Keratinocyte (primary cell): Measurements from ENCODE around the gene EIF3B. TPM values are rescaled to one million over a fixed set of nuclear protein-coding genes. Genes with fewer than 3 reads are reported as not detected.

Experiments
- DNase-seq: peaks from one replicate; pipeline ENCODE4 v3.0.0-alpha.2; 2011; ENCODE audit warnings: low read depth, missing footprints, low spot score
- FAIRE-seq: peaks from 2 replicates; lab custom pipeline; 2011; peaks lifted over from hg19 to GRCh38; lab: Jason Lieb, UNC
- H2AFZ ChIP-seq: 2 replicates; pipeline ENCODE4 v1.6.0; 2012; ENCODE audit warnings: low read length, control low read depth, inconsistent platforms; ENCODE audit not compliant: control insufficient read depth
- H3K27ac ChIP-seq: 2 replicates; pipeline ENCODE4 v1.5.1; 2011; ENCODE audit warnings: low read length; ENCODE audit not compliant: control insufficient read depth, insufficient read depth
- H3K27me3 ChIP-seq: 3 replicates; pipeline ENCODE4 v1.6.0; 2011; ENCODE audit warnings: low read length; ENCODE audit not compliant: control insufficient read depth, insufficient read depth; ENCODE audit errors: extremely low read depth
- H3K36me3 ChIP-seq, 2 experiments: 2 replicates in 1 of 2; 3 replicates in 1 of 2; pipeline ENCODE4 v1.5.1; 2011; ENCODE audit warnings: low read length in 2 of 2, mild to moderate bottlenecking in 1 of 2; ENCODE audit not compliant: control insufficient read depth in 2 of 2, insufficient read depth in 2 of 2; ENCODE audit errors: extremely low read depth in 1 of 2
- H3K4me1 ChIP-seq: 3 replicates; pipeline ENCODE4 v1.5.1; 2011; ENCODE audit warnings: low read length; ENCODE audit not compliant: control insufficient read depth, insufficient read depth; ENCODE audit errors: extremely low read depth
- H3K4me2 ChIP-seq: 3 replicates; pipeline ENCODE4 v1.6.0; 2011; ENCODE audit warnings: low read depth, low read length; ENCODE audit not compliant: control insufficient read depth, insufficient read depth; ENCODE audit errors: extremely low read depth
- H3K4me3 ChIP-seq, 3 experiments: fragments of 200-600 bp in 1 of 3; sonication (generic) in 1 of 3; 2 replicates in 2 of 3; 3 replicates in 1 of 3; pipeline ENCODE4 v1.5.1; 2011 to 2016; ENCODE audit warnings: low read length in 3 of 3, mild to moderate bottlenecking in 3 of 3, control low read depth in 2 of 3, inconsistent platforms in 1 of 3, low read depth in 1 of 3, mixed read lengths in 1 of 3, mixed run types in 1 of 3, moderate library complexity in 1 of 3; ENCODE audit not compliant: control insufficient read depth in 2 of 3, insufficient read depth in 2 of 3; ENCODE audit errors: extremely low read depth in 1 of 3
- H3K79me2 ChIP-seq: 2 replicates; pipeline ENCODE4 v1.6.0; 2012; ENCODE audit warnings: low read length; ENCODE audit not compliant: control insufficient read depth, insufficient read depth
- H3K9ac ChIP-seq: 3 replicates; pipeline ENCODE4 v1.6.0; 2011; ENCODE audit warnings: low read length; ENCODE audit not compliant: control insufficient read depth, insufficient read depth; ENCODE audit errors: extremely low read depth
- H3K9me1 ChIP-seq: 3 replicates; pipeline ENCODE4 v1.6.0; 2011; ENCODE audit warnings: low read length; ENCODE audit not compliant: control insufficient read depth, insufficient read depth; ENCODE audit errors: extremely low read depth
- H3K9me3 ChIP-seq: 2 replicates; pipeline ENCODE4 v1.5.1; 2012; ENCODE audit warnings: low read depth, low read length; ENCODE audit not compliant: control insufficient read depth
- H4K20me1 ChIP-seq: 3 replicates; pipeline ENCODE4 v1.6.0; 2011; ENCODE audit warnings: low read length; ENCODE audit not compliant: control insufficient read depth, insufficient read depth; ENCODE audit errors: extremely low read depth
- CTCF ChIP-seq, 3 experiments: IDR thresholded peaks in 1 of 3; conservative IDR thresholded peaks in 1 of 3; optimal IDR thresholded peaks in 1 of 3; 2 replicates in 2 of 3; 3 replicates in 1 of 3; pipeline versions ENCODE3 to v1.5.1; 2011; ENCODE audit warnings: low read length in 3 of 3, mild to moderate bottlenecking in 3 of 3, moderate library complexity in 2 of 3, control low read depth in 1 of 3, inconsistent platforms in 1 of 3; ENCODE audit not compliant: insufficient read depth in 2 of 3; ENCODE audit errors: extremely low read depth in 1 of 3
- EZH2 ChIP-seq: IDR thresholded peaks from one replicate; pipeline ENCODE4 v1.6.1; 2012; ENCODE audit warnings: inconsistent platforms, mild to moderate bottlenecking, low read length, moderate library complexity
- dilution Hi-C: fragments of 300-500 bp; cut with MboI; formaldehyde crosslinking; loops from one replicate; pipeline ENCODE4 v1.7.0; 2020; ENCODE audit warnings: low sequenced_read_pairs; ENCODE audit not compliant: extremely low pct_ligation_motif_present
- polyA plus RNA-seq, 5 experiments: library from polyadenylated mRNA; depleted of rRNA in 3 of 5; stranded (reverse) in 3 of 5; stranded (forward) in 1 of 5; unstranded in 1 of 5; fragments of >200 nt; gene quantifications; 1 replicate in 1 of 5; 2 replicates in 3 of 5; 3 replicates in 1 of 5; pipeline versions ENCODE4 v1.2.1 to v1.2.3, GENCODE V29; 2011 to 2012; ENCODE audit warnings: missing spikeins in 2 of 5, low read depth in 1 of 5, low replicate concordance in 1 of 5

Gene EIF3B
- polyA plus RNA-seq, 1 donor (not counting 4 experiments of a cell fraction or from before 2014, with no cell fraction given) = 169 TPM

- dilution Hi-C loops = no loop called here
- Histone ChIP-seq H3K9me1 (no peaks in the 10 kb centered on the region), H4K20me1 (no peaks in the 10 kb centered on the region), H3K4me3 (no peak overlapping the region), H3K9ac (no peak overlapping the region), H3K4me1 (no peaks in the 10 kb centered on the region), H3K27me3 (no peaks in the 10 kb centered on the region), H3K27ac (no peak overlapping the region), H3K4me2 (no peak overlapping the region), H3K79me2 (no peaks in the 10 kb centered on the region), H2AFZ (no peak overlapping the region), H3K36me3 (no peaks in the 10 kb centered on the region), H3K9me3 (no peaks in the 10 kb centered on the region)
- FAIRE-seq = no peak
- no peak for DNase-seq
- TF ChIP-seq EZH2 = no peak
- TF ChIP-seq CTCF (optimal IDR thresholded peaks at IDR 0.05 in 1 of 3, IDR thresholded peaks at IDR 0.05 in 1 of 3, conservative IDR thresholded peaks at IDR 0.05 in 1 of 3; ENCODE audit: extremely low read depth in 1 of 3, insufficient read depth in 2 of 3, low read length in 3 of 3) = no peak
Measured at GRCh38 chr7:2411049-2411448, 56.4 kb downstream of the EIF3B start.

GRCh38 chr7:2411815-2412586, 57.4 kb downstream of the EIF3B start:
- FAIRE-seq (no peak), DNase-seq (no peak)
- TF ChIP-seq CTCF (optimal IDR thresholded peaks at IDR 0.05 in 1 of 3, IDR thresholded peaks at IDR 0.05 in 1 of 3, conservative IDR thresholded peaks at IDR 0.05 in 1 of 3; ENCODE audit: extremely low read depth in 1 of 3, insufficient read depth in 2 of 3, low read length in 3 of 3) = no peak
- no peak for TF ChIP-seq EZH2
- dilution Hi-C loops = no loop called here
- Histone ChIP-seq H3K9me3 (no peaks in the 10 kb centered on the region), H3K9me1 (no peaks in the 10 kb centered on the region), H3K4me1 (no peaks in the 10 kb centered on the region), H3K9ac (no peak overlapping the region), H3K79me2 (no peaks in the 10 kb centered on the region), H4K20me1 (no peaks in the 10 kb centered on the region), H3K4me2 (no peak overlapping the region), H3K27me3 (no peaks in the 10 kb centered on the region), H3K4me3 (no peak overlapping the region), H3K27ac (no peak overlapping the region), H3K36me3 (no peaks in the 10 kb centered on the region), H2AFZ (no peak overlapping the region)
